Right lung (tissue), 5 donors: ENCODE data around the gene PLEKHG7. TPM values are rescaled to one million over a fixed set of nuclear protein-coding genes. Genes with fewer than 3 reads are reported as not detected.

Source experiments
- DNase-seq, 2 donors: peaks; one replicate each; pipeline ENCODE4 v3.0.0-alpha.2; 2013
- polyA plus RNA-seq, 5 donors: library from polyadenylated mRNA; unstranded; fragments of 120-200 nt; gene quantifications; one replicate each; pipeline versions ENCODE4 v1.2.1 to v1.2.3, GENCODE V29; 2013; ENCODE audit warnings: inconsistent platforms in 1 of 5, low replicate concordance in 1 of 5; ENCODE audit not compliant: insufficient read length in 5 of 5, insufficient read depth in 1 of 5

PLEKHG7 gene
- polyA plus RNA-seq, 5 donors: 0.18 to 0.69 (median 0.26) TPM

- no peak for DNase-seq
These were observed 997 bp downstream of the PLEKHG7 start for GRCh38 chr12:92703786-92704185.

- no peak for DNase-seq
These were observed 3.8 kb downstream of the PLEKHG7 start for GRCh38 chr12:92706594-92706993.

GRCh38 chr12:92707926-92708325 lies 5.1 kb downstream of the PLEKHG7 start:
- DNase-seq: no peak

- no peak for DNase-seq
These were observed 12.8 kb downstream of the PLEKHG7 start for GRCh38 chr12:92715625-92716024.

- no peak for DNase-seq
These were observed 14.4 kb downstream of the PLEKHG7 start for GRCh38 chr12:92717202-92717601.

GRCh38 chr12:92718483-92718990 lies 15.7 kb downstream of the PLEKHG7 start:
- DNase-seq: no peak

GRCh38 chr12:92719674-92720073 lies 16.9 kb downstream of the PLEKHG7 start:
- DNase-seq: no peak

GRCh38 chr12:92721130-92721529 lies 18.3 kb downstream of the PLEKHG7 start:
- no peak for DNase-seq

- DNase-seq: no peak
These were observed 18.9 kb downstream of the PLEKHG7 start for GRCh38 chr12:92721656-92722055.

GRCh38 chr12:92722897-92723296 lies 20.1 kb downstream of the PLEKHG7 start:
- DNase-seq: no peak

- DNase-seq: no peak
These were observed 24.1 kb downstream of the PLEKHG7 start for GRCh38 chr12:92726850-92727249.

- no peak for DNase-seq
These were observed 27.1 kb downstream of the PLEKHG7 start for GRCh38 chr12:92729773-92730305.

- no peak for DNase-seq
These were observed 28.0 kb downstream of the PLEKHG7 start for GRCh38 chr12:92730758-92731157.

GRCh38 chr12:92732216-92732615 lies 29.4 kb downstream of the PLEKHG7 start:
- no peak for DNase-seq

- DNase-seq: no peak
These were observed 29.9 kb downstream of the PLEKHG7 start for GRCh38 chr12:92732716-92733115.

GRCh38 chr12:92733181-92733580 lies 30.4 kb downstream of the PLEKHG7 start:
- no peak for DNase-seq

- no peak for DNase-seq
These were observed 30.9 kb downstream of the PLEKHG7 start for GRCh38 chr12:92733661-92734060.

- peak; percentile 90 to 93 for DNase-seq
These were observed 32.4 kb downstream of the PLEKHG7 start for GRCh38 chr12:92735131-92735721.

GRCh38 chr12:92736605-92737004 lies 33.8 kb downstream of the PLEKHG7 start:
- DNase-seq: no peak

GRCh38 chr12:92737855-92738850 lies 35.4 kb downstream of the PLEKHG7 start:
- no peak for DNase-seq

- no peak for DNase-seq
These were observed 36.3 kb downstream of the PLEKHG7 start for GRCh38 chr12:92739113-92739512.

GRCh38 chr12:92740411-92740810 lies 37.6 kb downstream of the PLEKHG7 start:
- no peak for DNase-seq

- DNase-seq: no peak
These were observed 40.2 kb downstream of the PLEKHG7 start for GRCh38 chr12:92743026-92743425.
